Vagina (tissue), 2 donors: ENCODE data around the gene GFRA1.

Experiments
- POLR2A ChIP-seq, 2 donors: fragments of 450-650 bp; IDR thresholded peaks; one replicate each; pipeline ENCODE4 v1.6.1; 2017; ENCODE audit warnings: antibody characterized with exemption in 2 of 2, mild to moderate bottlenecking in 2 of 2, moderate library complexity in 2 of 2
- POLR2AphosphoS5 ChIP-seq, 2 donors: sonication (generic); formaldehyde crosslinking; IDR thresholded peaks; one replicate each; pipeline ENCODE4 v1.9.0; 2017; ENCODE audit warnings: antibody characterized with exemption in 2 of 2, mild to moderate bottlenecking in 2 of 2, low read depth in 1 of 2; ENCODE audit not compliant: insufficient read depth in 1 of 2
- TF ChIP-seq, protein P1 (sequence below), 3 experiments: fragments of 450-650 bp in 2 of 3; fragments of 200-600 bp in 1 of 3; sonication (generic) in 1 of 3; IDR thresholded peaks; one replicate each; pipeline ENCODE4 v1.5.1; 2017 to 2019; ENCODE audit warnings: antibody characterized with exemption in 3 of 3, mild to moderate bottlenecking in 2 of 3, moderate library complexity in 2 of 3

DNA sequence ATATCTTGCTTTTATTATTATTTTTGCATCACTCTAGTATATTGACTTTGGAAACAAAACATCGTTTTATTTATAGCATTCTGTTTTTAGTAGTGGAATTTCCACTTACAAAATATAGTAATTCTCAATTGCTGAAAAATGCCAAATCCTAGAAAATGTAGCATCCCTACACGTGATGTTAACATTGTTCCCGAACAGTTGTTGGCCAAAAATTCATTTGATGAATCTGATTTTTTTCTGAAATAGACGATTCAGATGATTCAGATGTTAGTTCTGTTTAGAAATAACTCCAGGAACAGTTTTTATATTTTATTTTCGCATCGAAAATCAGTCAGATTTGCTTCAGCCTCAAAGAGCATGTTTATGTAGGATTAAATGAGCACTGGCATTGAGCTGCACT is 122.4 kb downstream of the GFRA1 start:
- TF ChIP-seq, protein P1, sequence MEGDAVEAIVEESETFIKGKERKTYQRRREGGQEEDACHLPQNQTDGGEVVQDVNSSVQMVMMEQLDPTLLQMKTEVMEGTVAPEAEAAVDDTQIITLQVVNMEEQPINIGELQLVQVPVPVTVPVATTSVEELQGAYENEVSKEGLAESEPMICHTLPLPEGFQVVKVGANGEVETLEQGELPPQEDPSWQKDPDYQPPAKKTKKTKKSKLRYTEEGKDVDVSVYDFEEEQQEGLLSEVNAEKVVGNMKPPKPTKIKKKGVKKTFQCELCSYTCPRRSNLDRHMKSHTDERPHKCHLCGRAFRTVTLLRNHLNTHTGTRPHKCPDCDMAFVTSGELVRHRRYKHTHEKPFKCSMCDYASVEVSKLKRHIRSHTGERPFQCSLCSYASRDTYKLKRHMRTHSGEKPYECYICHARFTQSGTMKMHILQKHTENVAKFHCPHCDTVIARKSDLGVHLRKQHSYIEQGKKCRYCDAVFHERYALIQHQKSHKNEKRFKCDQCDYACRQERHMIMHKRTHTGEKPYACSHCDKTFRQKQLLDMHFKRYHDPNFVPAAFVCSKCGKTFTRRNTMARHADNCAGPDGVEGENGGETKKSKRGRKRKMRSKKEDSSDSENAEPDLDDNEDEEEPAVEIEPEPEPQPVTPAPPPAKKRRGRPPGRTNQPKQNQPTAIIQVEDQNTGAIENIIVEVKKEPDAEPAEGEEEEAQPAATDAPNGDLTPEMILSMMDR (IDR thresholded peaks at IDR 0.05): no peak
- TF ChIP-seq POLR2A (IDR thresholded peaks at IDR 0.05) (no peak), POLR2AphosphoS5 (IDR thresholded peaks at IDR 0.05; ENCODE audit: insufficient read depth in 1 of 2, low read depth in 1 of 2) (no peak)
